NCI-H446 (cell line): ENCODE measurements around the gene USP36.

ENCODE experiments used
- DNase-seq, 2 experiments: peaks; one replicate each; lab custom pipeline; 2025; lab: John Stamatoyannopoulos, UW

USP36 gene

GRCh38 chr17:78836420-78837021, 4.1 kb downstream of the USP36 start:
- no peak for DNase-seq

- DNase-seq: no peak
Measured at GRCh38 chr17:78834571-78834970, 6.0 kb downstream of the USP36 start.

- DNase-seq: no peak
Measured at GRCh38 chr17:78832541-78832810, 8.1 kb downstream of the USP36 start.

- DNase-seq: no peak
Measured at GRCh38 chr17:78831688-78832540, 8.7 kb downstream of the USP36 start.

- DNase-seq: no peak
Measured at GRCh38 chr17:78829477-78829876, 11.1 kb downstream of the USP36 start.

- DNase-seq: peak in 1 of 2 experiments; percentile 9
Measured at GRCh38 chr17:78828470-78829185, 12.0 kb downstream of the USP36 start.

GRCh38 chr17:78826836-78827509, 13.6 kb downstream of the USP36 start:
- no peak for DNase-seq

- no peak for DNase-seq
Measured at GRCh38 chr17:78826421-78826820, 14.2 kb downstream of the USP36 start.

GRCh38 chr17:78825696-78826095, 14.9 kb downstream of the USP36 start:
- DNase-seq: no peak

- no peak for DNase-seq
Measured at GRCh38 chr17:78824240-78824639, 16.4 kb downstream of the USP36 start.

- DNase-seq: no peak
Measured at GRCh38 chr17:78823282-78824046, 17.1 kb downstream of the USP36 start.

GRCh38 chr17:78822552-78822951, 18.1 kb downstream of the USP36 start:
- DNase-seq: no peak

- DNase-seq: no peak
Measured at GRCh38 chr17:78821961-78822360, 18.7 kb downstream of the USP36 start.

GRCh38 chr17:78820841-78821240, 19.8 kb downstream of the USP36 start:
- DNase-seq: no peak

GRCh38 chr17:78819806-78820792, 20.5 kb downstream of the USP36 start:
- no peak for DNase-seq

GRCh38 chr17:78819402-78819801, 21.2 kb downstream of the USP36 start:
- DNase-seq: no peak

GRCh38 chr17:78818932-78819331, 21.7 kb downstream of the USP36 start:
- DNase-seq: no peak

- DNase-seq: no peak
Measured at GRCh38 chr17:78818152-78818846, 22.3 kb downstream of the USP36 start.

GRCh38 chr17:78817123-78817522, 23.5 kb downstream of the USP36 start:
- DNase-seq: no peak

GRCh38 chr17:78815696-78816095, 24.9 kb downstream of the USP36 start:
- no peak for DNase-seq
